Activated CD8-positive, alpha-beta memory T cell treated with anti-CD3 and anti-CD28 coated beads, Interleukin-2, amount 50 U/mL, for 1 hour (primary cell): Measurements from ENCODE around the gene PRUNE2.

ENCODE experiments used
- DNase-seq: peaks from one replicate; pipeline ENCODE4 v3.0.0-alpha.2; 2020; ENCODE audit errors: extremely low read depth

Gene PRUNE2

GRCh38 chr9:76571743-76572146 is 334.2 kb downstream of the PRUNE2 start:
- DNase-seq, result no peak

GRCh38 chr9:76571288-76571687 is 334.6 kb downstream of the PRUNE2 start:
- no peak for DNase-seq

- no peak for DNase-seq
Observed at GRCh38 chr9:76570826-76571225, 335.1 kb downstream of the PRUNE2 start.

GRCh38 chr9:76567086-76567485 is 338.8 kb downstream of the PRUNE2 start:
- DNase-seq, result no peak

- no peak for DNase-seq
Observed at GRCh38 chr9:76564297-76564696, 341.6 kb downstream of the PRUNE2 start.

- no peak for DNase-seq
Observed at GRCh38 chr9:76562511-76562911, 343.4 kb downstream of the PRUNE2 start.

- no peak for DNase-seq
Observed at GRCh38 chr9:76561900-76562299, 344.0 kb downstream of the PRUNE2 start.
